Measurements from ENCODE around the gene KCNQ1.

DNA sequence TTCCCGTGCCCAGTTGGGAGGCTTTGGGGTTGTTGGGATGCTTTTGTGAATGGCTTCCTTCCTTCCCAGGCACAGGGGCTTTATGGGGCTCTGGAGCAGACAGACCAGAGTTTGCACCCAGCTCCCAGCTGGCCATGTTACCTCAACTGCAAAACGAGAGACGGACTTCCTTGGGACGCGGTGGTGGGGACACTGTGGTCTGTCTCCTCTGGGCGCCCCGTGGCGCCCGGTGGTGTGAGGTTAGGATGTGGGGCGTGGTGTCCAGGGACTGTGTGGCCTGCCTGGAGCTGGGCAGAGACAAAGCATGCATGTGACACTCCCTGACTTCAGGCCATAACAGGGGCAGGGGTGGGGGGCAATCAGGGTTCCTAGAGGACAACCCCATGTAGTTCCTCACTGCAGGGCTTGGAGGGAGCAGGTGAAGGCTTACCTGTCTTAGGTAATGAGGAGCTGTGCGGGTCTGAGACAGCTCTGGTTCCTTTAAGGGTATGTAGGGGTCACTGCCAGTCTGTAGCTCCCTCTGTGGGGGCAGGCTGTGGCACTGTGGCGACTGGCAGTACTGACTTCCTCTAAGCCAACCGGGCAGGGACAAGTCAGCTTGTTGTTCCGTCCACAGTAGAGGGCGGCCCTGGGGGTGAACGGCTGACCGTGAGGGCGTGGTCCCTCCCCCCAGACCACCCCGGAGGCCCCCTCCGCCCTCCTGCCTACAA is 14.4 kb downstream of the KCNQ1 start:
- TF ChIP-seq, protein P1, sequence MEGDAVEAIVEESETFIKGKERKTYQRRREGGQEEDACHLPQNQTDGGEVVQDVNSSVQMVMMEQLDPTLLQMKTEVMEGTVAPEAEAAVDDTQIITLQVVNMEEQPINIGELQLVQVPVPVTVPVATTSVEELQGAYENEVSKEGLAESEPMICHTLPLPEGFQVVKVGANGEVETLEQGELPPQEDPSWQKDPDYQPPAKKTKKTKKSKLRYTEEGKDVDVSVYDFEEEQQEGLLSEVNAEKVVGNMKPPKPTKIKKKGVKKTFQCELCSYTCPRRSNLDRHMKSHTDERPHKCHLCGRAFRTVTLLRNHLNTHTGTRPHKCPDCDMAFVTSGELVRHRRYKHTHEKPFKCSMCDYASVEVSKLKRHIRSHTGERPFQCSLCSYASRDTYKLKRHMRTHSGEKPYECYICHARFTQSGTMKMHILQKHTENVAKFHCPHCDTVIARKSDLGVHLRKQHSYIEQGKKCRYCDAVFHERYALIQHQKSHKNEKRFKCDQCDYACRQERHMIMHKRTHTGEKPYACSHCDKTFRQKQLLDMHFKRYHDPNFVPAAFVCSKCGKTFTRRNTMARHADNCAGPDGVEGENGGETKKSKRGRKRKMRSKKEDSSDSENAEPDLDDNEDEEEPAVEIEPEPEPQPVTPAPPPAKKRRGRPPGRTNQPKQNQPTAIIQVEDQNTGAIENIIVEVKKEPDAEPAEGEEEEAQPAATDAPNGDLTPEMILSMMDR (IDR thresholded peaks at IDR 0.05) = no peak
- TF ChIP-seq POLR2A (IDR thresholded peaks at IDR 0.05) = no peak
- TF ChIP-seq POLR2AphosphoS5 (IDR thresholded peaks at IDR 0.05) = no peak
- TF ChIP-seq EP300 (IDR thresholded peaks at IDR 0.05) = no peak
